Osteoblast (primary cell): ENCODE data around the gene EMX1. TPM values are rescaled to one million over a fixed set of nuclear protein-coding genes. Genes with fewer than 3 reads are reported as not detected.

Experiments used
- DNase-seq: peaks from one replicate; pipeline ENCODE4 v3.0.0; 2011; ENCODE audit warnings: low spot score, mixed read lengths; ENCODE audit not compliant: insufficient read length; ENCODE audit errors: missing footprints
- H2AFZ ChIP-seq: 2 replicates; pipeline ENCODE4 v1.6.0; 2011; ENCODE audit warnings: mild to moderate bottlenecking, low read length
- H3K27ac ChIP-seq: 2 replicates; pipeline ENCODE4 v1.5.1; 2011; ENCODE audit warnings: mild to moderate bottlenecking, low read depth, low read length, moderate library complexity
- H3K27me3 ChIP-seq: 2 replicates; pipeline ENCODE4 v1.6.0; 2012; ENCODE audit warnings: mild to moderate bottlenecking, control low read depth, inconsistent platforms, low read length, moderate library complexity; ENCODE audit not compliant: insufficient read depth
- H3K36me3 ChIP-seq: 2 replicates; pipeline ENCODE4 v1.5.1; 2011; ENCODE audit warnings: mild to moderate bottlenecking, low read length, control low read depth, moderate library complexity; ENCODE audit not compliant: insufficient read depth
- H3K4me1 ChIP-seq: 2 replicates; pipeline ENCODE4 v1.5.1; 2011; ENCODE audit warnings: mild to moderate bottlenecking, low read length, control low read depth, moderate library complexity; ENCODE audit not compliant: insufficient read depth
- H3K4me2 ChIP-seq: 2 replicates; pipeline ENCODE4 v1.6.0; 2011; ENCODE audit warnings: mild to moderate bottlenecking, low read length; ENCODE audit not compliant: insufficient read depth
- H3K4me3 ChIP-seq: fragments of 200-600 bp; sonication (generic); 3 replicates; pipeline ENCODE4 v1.5.1; 2012; ENCODE audit warnings: mild to moderate bottlenecking, low read length, inconsistent platforms; ENCODE audit not compliant: insufficient read depth
- H3K79me2 ChIP-seq: 2 replicates; pipeline ENCODE4 v1.6.0; 2012; ENCODE audit warnings: mild to moderate bottlenecking, low read length, control low read depth, inconsistent platforms; ENCODE audit not compliant: insufficient read depth
- H3K9me3 ChIP-seq: 2 replicates; pipeline ENCODE4 v1.5.1; 2011; ENCODE audit warnings: low read depth, low read length, control low read depth
- H4K20me1 ChIP-seq: 2 replicates; pipeline ENCODE4 v1.6.0; 2012; ENCODE audit warnings: mild to moderate bottlenecking, low read length, control low read depth; ENCODE audit not compliant: insufficient read depth
- total RNA-seq: library from RNA; depleted of rRNA; stranded (reverse); fragments of >200 nt; gene quantifications from 2 replicates; pipeline ENCODE4 v1.2.3, GENCODE V29; 2012
- TF ChIP-seq, protein P1 (sequence below): IDR thresholded peaks from 2 replicates; pipeline ENCODE4 v1.5.1; 2011; ENCODE audit warnings: mild to moderate bottlenecking, low read depth, low read length, moderate library complexity; ENCODE audit errors: extremely low read depth

Gene EMX1
- total RNA-seq, 1 donor = not detected

- no peak overlapping the region for H2AFZ ChIP-seq
- H3K27me3 ChIP-seq = peaks cover 19% of the 10 kb centered on the region
- TF ChIP-seq, protein P1, sequence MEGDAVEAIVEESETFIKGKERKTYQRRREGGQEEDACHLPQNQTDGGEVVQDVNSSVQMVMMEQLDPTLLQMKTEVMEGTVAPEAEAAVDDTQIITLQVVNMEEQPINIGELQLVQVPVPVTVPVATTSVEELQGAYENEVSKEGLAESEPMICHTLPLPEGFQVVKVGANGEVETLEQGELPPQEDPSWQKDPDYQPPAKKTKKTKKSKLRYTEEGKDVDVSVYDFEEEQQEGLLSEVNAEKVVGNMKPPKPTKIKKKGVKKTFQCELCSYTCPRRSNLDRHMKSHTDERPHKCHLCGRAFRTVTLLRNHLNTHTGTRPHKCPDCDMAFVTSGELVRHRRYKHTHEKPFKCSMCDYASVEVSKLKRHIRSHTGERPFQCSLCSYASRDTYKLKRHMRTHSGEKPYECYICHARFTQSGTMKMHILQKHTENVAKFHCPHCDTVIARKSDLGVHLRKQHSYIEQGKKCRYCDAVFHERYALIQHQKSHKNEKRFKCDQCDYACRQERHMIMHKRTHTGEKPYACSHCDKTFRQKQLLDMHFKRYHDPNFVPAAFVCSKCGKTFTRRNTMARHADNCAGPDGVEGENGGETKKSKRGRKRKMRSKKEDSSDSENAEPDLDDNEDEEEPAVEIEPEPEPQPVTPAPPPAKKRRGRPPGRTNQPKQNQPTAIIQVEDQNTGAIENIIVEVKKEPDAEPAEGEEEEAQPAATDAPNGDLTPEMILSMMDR = no peak
These were observed 16.4 kb downstream of the EMX1 start for GRCh38 chr2:72933646-72934151.

GRCh38 chr2:72934683-72935610, 17.6 kb downstream of the EMX1 start:
- peaks cover 19% of the 10 kb centered on the region for H3K4me1 ChIP-seq
- TF ChIP-seq, protein P1 = peak; percentile 23
- H3K4me3 ChIP-seq = no peak overlapping the region
- no peaks in the 10 kb centered on the region for H4K20me1 ChIP-seq
- DNase-seq = no peak
- no peaks in the 10 kb centered on the region for H3K9me3 ChIP-seq
- no peak overlapping the region for H2AFZ ChIP-seq
- no peaks in the 10 kb centered on the region for H3K79me2 ChIP-seq
- no peak overlapping the region for H3K4me2 ChIP-seq
- peaks cover 7% of the 10 kb centered on the region for H3K27me3 ChIP-seq
- H3K27ac ChIP-seq = no peak overlapping the region
- no peaks in the 10 kb centered on the region for H3K36me3 ChIP-seq

More at GRCh38 chr2:72933646-72934151, 16.4 kb downstream of the EMX1 start:
- no peaks in the 10 kb centered on the region for H3K9me3 ChIP-seq
- H3K4me1 ChIP-seq = peaks cover 18% of the 10 kb centered on the region
- H3K4me3 ChIP-seq = no peak overlapping the region
- H3K79me2 ChIP-seq = no peaks in the 10 kb centered on the region
- H3K27ac ChIP-seq = no peak overlapping the region
- no peak overlapping the region for H3K4me2 ChIP-seq
- H3K36me3 ChIP-seq = no peaks in the 10 kb centered on the region
- DNase-seq = no peak
- H4K20me1 ChIP-seq = no peaks in the 10 kb centered on the region

GRCh38 chr2:72935611-72935957, 18.3 kb downstream of the EMX1 start:
- H3K27me3 ChIP-seq = peaks cover under 1% of the 10 kb centered on the region
- DNase-seq = no peak
- H3K79me2 ChIP-seq = no peaks in the 10 kb centered on the region
- H2AFZ ChIP-seq = no peak overlapping the region
- no peak overlapping the region for H3K27ac ChIP-seq
- no peaks in the 10 kb centered on the region for H3K9me3 ChIP-seq
- no peak overlapping the region for H3K4me3 ChIP-seq
- peaks cover 25% of the 10 kb centered on the region for H3K4me1 ChIP-seq
- TF ChIP-seq, protein P1 = no peak
- no peaks in the 10 kb centered on the region for H3K36me3 ChIP-seq
- peaks cover 2% of the 10 kb centered on the region for H4K20me1 ChIP-seq
- H3K4me2 ChIP-seq = no peak overlapping the region

DNA sequence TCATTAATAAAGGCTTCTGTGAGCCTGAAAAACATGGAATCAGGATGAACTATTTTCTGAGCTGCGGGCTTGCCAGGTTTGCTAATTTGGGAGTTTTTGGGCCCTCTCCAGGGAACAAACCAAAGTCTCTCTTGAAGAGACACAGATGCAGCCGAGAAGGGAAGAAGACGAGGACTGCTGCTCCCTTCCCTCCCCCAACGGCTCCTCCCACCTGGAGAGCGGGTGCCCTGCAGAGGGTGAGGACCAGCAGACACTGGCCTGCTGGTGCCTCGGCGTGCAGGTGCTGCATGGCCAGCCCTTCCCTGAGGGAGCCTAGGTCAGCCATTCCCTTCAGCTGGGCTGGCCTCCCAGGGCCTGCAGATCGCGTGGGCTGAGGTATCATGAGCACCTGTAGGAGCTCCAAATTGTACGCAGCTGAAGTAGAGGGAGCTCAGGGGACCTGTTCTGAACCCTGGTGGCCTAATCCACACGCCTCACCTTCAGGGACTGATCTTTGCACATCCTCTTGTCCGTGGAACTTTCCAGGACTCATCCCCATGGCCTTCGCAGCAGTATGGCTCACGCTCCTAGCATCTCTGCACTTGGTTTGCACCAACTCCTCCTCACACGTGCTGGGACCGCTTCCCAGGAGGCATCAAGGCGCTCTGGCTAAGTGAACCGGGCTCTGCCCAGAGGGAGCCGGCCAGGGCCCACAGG, 19.5 kb downstream of the EMX1 start:
- Histone ChIP-seq H3K9me3 (no peaks in the 10 kb centered on the region), H3K79me2 (no peaks in the 10 kb centered on the region), H3K27ac (no peak overlapping the region), H3K4me1 (peaks cover 26% of the 10 kb centered on the region), H3K4me3 (no peak overlapping the region), H3K27me3 (no peaks in the 10 kb centered on the region), H3K36me3 (no peaks in the 10 kb centered on the region), H2AFZ (no peak overlapping the region), H3K4me2 (no peak overlapping the region), H4K20me1 (peaks cover 8% of the 10 kb centered on the region)
- no peak for DNase-seq
- TF ChIP-seq, protein P1 = no peak
